Measurements from ENCODE around the gene YAF2.

DNA sequence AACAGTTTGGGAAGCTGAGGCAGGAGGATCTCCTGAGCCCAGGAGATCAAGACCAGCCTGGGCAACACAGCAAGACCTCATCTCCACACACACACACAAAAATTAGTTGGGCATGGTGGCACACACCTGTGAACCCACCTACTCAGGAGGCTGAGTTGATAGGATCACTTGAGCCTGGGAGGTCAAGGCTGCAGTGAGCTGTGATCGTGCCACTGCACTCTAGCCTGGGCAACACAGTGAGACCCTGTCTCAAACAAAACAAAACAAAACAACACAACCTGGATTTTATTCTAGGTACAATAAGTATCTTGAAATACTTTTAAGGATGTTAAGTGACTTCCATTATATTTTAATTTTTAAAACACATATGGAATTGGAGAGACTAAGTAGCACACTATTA is 45.8 kb downstream of the YAF2 start:
- TF ChIP-seq CTCF (IDR thresholded peaks at IDR 0.05) (no peak), POLR2A (IDR thresholded peaks at IDR 0.05) (no peak)

Measured in right lobe of liver (tissue), 4 donors.